22Rv1 (cell line): ENCODE data around the gene QRICH2.

ENCODE experiments used
- CTCF ChIP-seq: fragments of 450-650 bp; IDR thresholded peaks from 2 replicates; pipeline ENCODE4 v1.5.1; 2017; ENCODE audit warnings: mild to moderate bottlenecking
- ZFX ChIP-seq: fragments of 450-650 bp; IDR thresholded peaks from 2 replicates; pipeline ENCODE4 v1.6.1; 2017; ENCODE audit warnings: antibody characterized with exemption, borderline replicate concordance

- TF ChIP-seq CTCF: no peak
- no peak for TF ChIP-seq ZFX
These were observed 11.9 kb downstream of the QRICH2 start for GRCh38 chr17:76296186-76296585.
